Measurements from ENCODE around the gene SMG9. TPM values are rescaled to one million over a fixed set of nuclear protein-coding genes. Genes with fewer than 3 reads are reported as not detected.

SMG9 gene
- total RNA-seq, 1 experiment from 2014 or later, result 90.6 TPM

DNA sequence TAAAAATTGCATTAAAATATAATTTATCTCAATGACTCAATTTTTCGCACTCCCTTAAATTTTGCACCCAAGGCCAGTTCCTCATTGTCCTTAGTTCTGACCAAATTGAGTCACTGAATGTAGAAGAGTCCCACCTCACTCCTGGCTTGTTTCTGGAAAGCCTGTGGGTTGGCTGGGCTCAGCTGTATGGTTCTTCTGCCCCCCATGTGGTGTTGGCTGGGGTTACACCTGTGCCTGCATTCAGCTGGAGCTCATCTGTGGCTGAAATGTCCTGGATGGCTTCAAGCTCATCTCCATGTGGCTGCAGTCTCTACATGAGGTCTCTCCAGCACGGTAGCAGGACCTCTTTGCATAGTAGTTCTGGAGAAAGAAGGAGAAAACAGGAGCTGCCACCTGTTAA lies 46.0 kb downstream of the SMG9 start:
- no peak for DNase-seq (ENCODE audit: low spot score)
- Histone ChIP-seq H3K27me3 (replicated peaks; ENCODE audit: insufficient read depth, low read depth, low read length, poor library complexity) (no peaks in the 10 kb centered on the region), H3K4me3 (ENCODE audit: low read depth, low read length, poor library complexity, severe bottlenecking) (no peak overlapping the region), H3K9me3 (ENCODE audit: low read depth, low read length, poor library complexity, severe bottlenecking) (no peaks in the 10 kb centered on the region), H3K4me1 (ENCODE audit: insufficient read depth, low read length, poor library complexity, severe bottlenecking) (no peaks in the 10 kb centered on the region), H3K27ac (ENCODE audit: low read depth, low read length, poor library complexity, severe bottlenecking) (no peak overlapping the region), H3K36me3 (ENCODE audit: insufficient read depth, low read length, poor library complexity, severe bottlenecking) (no peaks in the 10 kb centered on the region)
- no TSS peak for BruUV-seq (replicated peaks)
- ChIA-PET CTCF (no interaction called here), POLR2A (ENCODE audit: low non-redundant PET) (no interaction called here)
- intact Hi-C loops (cut with micrococcal nuclease; ENCODE audit: unreplicated experiment), result no loop called here
- no peak for TF ChIP-seq EZH2 (IDR thresholded peaks at IDR 0.05; ENCODE audit: borderline replicate concordance, low read depth, low read length, poor library complexity, severe bottlenecking)
- TF ChIP-seq, protein P1, sequence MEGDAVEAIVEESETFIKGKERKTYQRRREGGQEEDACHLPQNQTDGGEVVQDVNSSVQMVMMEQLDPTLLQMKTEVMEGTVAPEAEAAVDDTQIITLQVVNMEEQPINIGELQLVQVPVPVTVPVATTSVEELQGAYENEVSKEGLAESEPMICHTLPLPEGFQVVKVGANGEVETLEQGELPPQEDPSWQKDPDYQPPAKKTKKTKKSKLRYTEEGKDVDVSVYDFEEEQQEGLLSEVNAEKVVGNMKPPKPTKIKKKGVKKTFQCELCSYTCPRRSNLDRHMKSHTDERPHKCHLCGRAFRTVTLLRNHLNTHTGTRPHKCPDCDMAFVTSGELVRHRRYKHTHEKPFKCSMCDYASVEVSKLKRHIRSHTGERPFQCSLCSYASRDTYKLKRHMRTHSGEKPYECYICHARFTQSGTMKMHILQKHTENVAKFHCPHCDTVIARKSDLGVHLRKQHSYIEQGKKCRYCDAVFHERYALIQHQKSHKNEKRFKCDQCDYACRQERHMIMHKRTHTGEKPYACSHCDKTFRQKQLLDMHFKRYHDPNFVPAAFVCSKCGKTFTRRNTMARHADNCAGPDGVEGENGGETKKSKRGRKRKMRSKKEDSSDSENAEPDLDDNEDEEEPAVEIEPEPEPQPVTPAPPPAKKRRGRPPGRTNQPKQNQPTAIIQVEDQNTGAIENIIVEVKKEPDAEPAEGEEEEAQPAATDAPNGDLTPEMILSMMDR (conservative IDR thresholded peaks at IDR 0.05; ENCODE audit: low read depth, low read length), result no peak

DNA sequence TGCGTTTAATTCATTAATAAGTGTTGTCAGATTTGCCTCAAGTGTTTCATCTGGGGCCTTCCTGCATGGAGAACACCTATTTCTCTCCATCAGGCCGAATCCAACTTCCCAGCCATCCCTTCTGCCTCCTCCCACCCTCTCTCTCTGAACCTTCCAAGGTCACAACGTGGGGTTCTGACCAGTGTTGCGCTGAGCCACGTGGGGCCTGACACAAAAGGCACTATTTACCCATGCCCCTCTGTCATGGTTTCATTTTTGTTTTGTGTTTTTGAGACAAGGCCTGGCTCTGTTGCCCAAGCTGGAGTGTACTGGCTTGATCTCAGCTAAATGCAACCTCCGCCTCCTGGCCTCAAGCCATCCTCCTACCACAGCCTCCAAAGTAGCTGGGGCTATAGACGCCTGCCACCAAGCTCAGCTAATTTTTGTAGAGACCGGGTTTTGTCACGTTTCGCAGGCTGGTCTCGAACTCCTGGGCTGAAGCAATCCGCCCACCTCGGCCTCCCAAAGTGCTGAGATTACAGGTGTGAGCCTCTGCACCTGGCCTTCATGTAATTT lies 47.5 kb downstream of the SMG9 start:
- Histone ChIP-seq H3K4me3 (ENCODE audit: low read depth, low read length, poor library complexity, severe bottlenecking) (no peak overlapping the region), H3K4me1 (ENCODE audit: insufficient read depth, low read length, poor library complexity, severe bottlenecking) (no peaks in the 10 kb centered on the region), H3K36me3 (ENCODE audit: insufficient read depth, low read length, poor library complexity, severe bottlenecking) (no peaks in the 10 kb centered on the region), H3K27ac (ENCODE audit: low read depth, low read length, poor library complexity, severe bottlenecking) (no peak overlapping the region), H3K9me3 (ENCODE audit: low read depth, low read length, poor library complexity, severe bottlenecking) (no peaks in the 10 kb centered on the region), H3K27me3 (replicated peaks; ENCODE audit: insufficient read depth, low read depth, low read length, poor library complexity) (no peaks in the 10 kb centered on the region)
- ChIA-PET POLR2A (ENCODE audit: low non-redundant PET) (no interaction called here), CTCF (no interaction called here)
- intact Hi-C loops (cut with micrococcal nuclease; ENCODE audit: unreplicated experiment), result no loop called here
- no peak for TF ChIP-seq EZH2 (IDR thresholded peaks at IDR 0.05; ENCODE audit: borderline replicate concordance, low read depth, low read length, poor library complexity, severe bottlenecking)
- TF ChIP-seq, protein P1 (conservative IDR thresholded peaks at IDR 0.05; ENCODE audit: low read depth, low read length), result no peak
- DNase-seq (ENCODE audit: low spot score), result no peak
- BruUV-seq (replicated peaks), result no TSS peak

DNA sequence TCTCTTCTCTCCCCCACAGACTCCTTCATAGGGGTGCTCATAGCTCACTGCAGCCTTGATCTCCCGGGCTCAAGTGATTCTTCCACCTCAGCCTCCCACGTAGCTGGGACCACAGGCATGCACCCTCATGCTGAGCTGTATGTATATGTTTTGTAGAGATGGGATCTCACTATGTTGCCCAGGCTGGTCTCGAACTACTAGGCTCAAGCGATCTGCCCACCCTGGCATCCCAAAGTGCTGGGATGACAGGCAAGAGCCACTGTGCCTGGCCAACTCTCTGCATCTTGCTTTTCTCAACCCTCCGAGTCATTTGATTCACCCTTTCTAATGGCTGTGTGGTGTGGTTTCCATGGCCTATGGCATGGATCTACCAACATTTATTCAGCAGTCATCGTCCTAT lies 49.0 kb downstream of the SMG9 start:
- POLR2A ChIA-PET (ENCODE audit: low non-redundant PET), result no interaction called here
- H3K27me3 ChIP-seq (replicated peaks; ENCODE audit: insufficient read depth, low read depth, low read length, poor library complexity), result no peaks in the 10 kb centered on the region
- CTCF ChIA-PET, result interaction anchor here (0.6 kb wide), 1 partner anchor 112 kb away, joined by 3 read pairs; no protein-coding TSS in a partner anchor
- H3K4me3 ChIP-seq (ENCODE audit: low read depth, low read length, poor library complexity, severe bottlenecking), result no peak overlapping the region
- intact Hi-C loops (cut with micrococcal nuclease; ENCODE audit: unreplicated experiment), result no loop called here
- no peaks in the 10 kb centered on the region for H3K36me3 ChIP-seq (ENCODE audit: insufficient read depth, low read length, poor library complexity, severe bottlenecking)
- no peaks in the 10 kb centered on the region for H3K9me3 ChIP-seq (ENCODE audit: low read depth, low read length, poor library complexity, severe bottlenecking)
- no peaks in the 10 kb centered on the region for H3K4me1 ChIP-seq (ENCODE audit: insufficient read depth, low read length, poor library complexity, severe bottlenecking)
- TF ChIP-seq, protein P1 (conservative IDR thresholded peaks at IDR 0.05; ENCODE audit: low read depth, low read length), result no peak
- TF ChIP-seq EZH2 (IDR thresholded peaks at IDR 0.05; ENCODE audit: borderline replicate concordance, low read depth, low read length, poor library complexity, severe bottlenecking), result no peak
- BruUV-seq (replicated peaks), result no TSS peak
- H3K27ac ChIP-seq (ENCODE audit: low read depth, low read length, poor library complexity, severe bottlenecking), result no peak overlapping the region
- DNase-seq (ENCODE audit: low spot score), result no peak
